Esophagus squamous epithelium (tissue), 5 donors: ENCODE measurements around the gene NEUROD2. TPM values are rescaled to one million over a fixed set of nuclear protein-coding genes. Genes with fewer than 3 reads are reported as not detected.

Experiments used
- DNase-seq: peaks from one replicate; lab custom pipeline; 2025; lab: John Stamatoyannopoulos, UW
- H3K27ac ChIP-seq, 4 donors: fragments of 200-600 bp; sonication (generic); one replicate each; pipeline ENCODE4 v1.5.1; 2016 to 2019; ENCODE audit warnings: mild to moderate bottlenecking in 1 of 4
- H3K27me3 ChIP-seq, 4 donors: fragments of 200-600 bp; sonication (generic); 1 replicate in 3 of 4; 2 replicates in 1 of 4; pipeline versions ENCODE4 v1.5.1 to v1.6.0; 2017 to 2021; ENCODE audit warnings: antibody characterized with exemption in 1 of 4
- H3K36me3 ChIP-seq, 3 donors: fragments of 200-600 bp; sonication (generic); one replicate each; pipeline ENCODE4 v1.5.1; 2016 to 2019
- H3K4me1 ChIP-seq, 3 donors: fragments of 200-600 bp; sonication (generic); one replicate each; pipeline ENCODE4 v1.5.1; 2017 to 2019
- H3K4me3 ChIP-seq, 4 donors: fragments of 200-600 bp; sonication (generic); 1 replicate in 3 of 4; 2 replicates in 1 of 4; pipeline ENCODE4 v1.5.1; 2016 to 2019; ENCODE audit warnings: mild to moderate bottlenecking in 2 of 4, moderate library complexity in 1 of 4
- H3K9me3 ChIP-seq, 3 donors: fragments of 200-600 bp; sonication (generic); one replicate each; pipeline ENCODE4 v1.5.1; 2016 to 2019
- POLR2A ChIP-seq, 4 donors: fragments of 450-650 bp; IDR thresholded peaks; one replicate each; pipeline ENCODE4 v1.6.1; 2017; ENCODE audit warnings: antibody characterized with exemption in 4 of 4, mild to moderate bottlenecking in 4 of 4, moderate library complexity in 3 of 4
- WGBS, 2 donors: methylation state at CpG; one replicate each; pipeline ENCODE4 v1.1.5; 2018; 5-methylcytosine and 5-hydroxymethylcytosine counted together
- intact Hi-C: fragments of 100-400 bp; cut with DNase I; formaldehyde crosslinking; loops from one replicate; pipeline ENCODE4 v1.15.0; 2022
- total RNA-seq, 4 donors: library from RNA; depleted of rRNA; stranded (reverse); fragments of >200 nt; gene quantifications; one replicate each; pipeline ENCODE4 v1.1.0, GENCODE V29; 2016
- TF ChIP-seq, protein P1 (sequence below), 6 experiments: fragments of 450-650 bp in 4 of 6; fragments of 200-600 bp in 2 of 6; sonication (generic) in 2 of 6; IDR thresholded peaks; one replicate each; pipeline ENCODE4 v1.5.1; 2016 to 2019; ENCODE audit warnings: antibody characterized with exemption in 6 of 6, mild to moderate bottlenecking in 4 of 6, moderate library complexity in 4 of 6
- donor health status: DM: yes; HTN: yes; CAD: no.

Gene NEUROD2
- total RNA-seq, 4 donors from 2014 or later, result not detected

DNA sequence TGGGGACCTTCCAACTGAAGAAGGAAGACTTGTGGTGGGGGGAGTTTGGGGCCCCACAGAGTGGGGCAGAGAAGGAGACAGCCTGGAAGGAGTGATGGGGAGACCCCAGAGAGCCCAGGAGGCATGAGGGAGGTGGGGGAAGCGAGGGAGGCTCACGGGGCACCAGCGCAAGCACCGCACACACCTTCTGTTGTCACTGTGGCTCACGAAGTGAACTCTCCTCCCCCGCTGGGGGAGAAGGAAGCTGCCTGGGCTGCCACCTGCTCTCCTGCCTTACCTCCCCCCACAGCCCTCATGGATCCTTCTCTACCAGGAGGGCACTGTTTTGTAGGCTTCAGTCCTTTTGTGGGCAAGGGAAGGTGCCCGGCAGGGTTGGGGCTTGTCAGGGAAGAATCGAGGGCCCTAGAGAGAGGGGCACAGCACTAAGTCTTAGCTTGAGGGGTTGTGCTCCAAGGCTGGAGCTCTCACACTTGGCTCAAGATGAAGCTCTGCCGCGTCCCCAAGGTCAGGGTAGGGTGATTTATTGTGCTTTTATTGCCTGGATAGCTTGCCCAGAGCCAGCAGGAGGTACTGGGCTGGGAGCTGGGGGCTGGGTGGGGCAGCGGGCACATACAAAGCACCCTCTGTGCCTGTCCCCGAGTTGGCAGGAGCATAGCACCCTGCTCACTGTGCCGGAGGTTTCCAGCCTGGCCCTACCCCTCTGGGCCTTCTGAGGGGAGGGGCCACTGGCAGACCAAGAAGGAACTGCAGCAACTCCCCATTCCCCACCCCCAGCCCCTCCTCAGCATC, 24.6 kb upstream of the NEUROD2 start:
- Histone ChIP-seq H3K27ac (peak overlapping the region in 1 of 4 donors; percentile 31), H3K36me3 (no peaks in the 10 kb centered on the region), H3K4me1 (peaks cover 8 to 63% (median 8%) of the 10 kb centered on the region in 3 donors), H3K4me3 (no peak overlapping the region), H3K27me3 (peaks cover 0 to 44% (median 4%) of the 10 kb centered on the region in 4 donors), H3K9me3 (no peaks in the 10 kb centered on the region)
- intact Hi-C loops, result no loop called here
- TF ChIP-seq POLR2A (IDR thresholded peaks at IDR 0.05), result no peak
- TF ChIP-seq, protein P1, sequence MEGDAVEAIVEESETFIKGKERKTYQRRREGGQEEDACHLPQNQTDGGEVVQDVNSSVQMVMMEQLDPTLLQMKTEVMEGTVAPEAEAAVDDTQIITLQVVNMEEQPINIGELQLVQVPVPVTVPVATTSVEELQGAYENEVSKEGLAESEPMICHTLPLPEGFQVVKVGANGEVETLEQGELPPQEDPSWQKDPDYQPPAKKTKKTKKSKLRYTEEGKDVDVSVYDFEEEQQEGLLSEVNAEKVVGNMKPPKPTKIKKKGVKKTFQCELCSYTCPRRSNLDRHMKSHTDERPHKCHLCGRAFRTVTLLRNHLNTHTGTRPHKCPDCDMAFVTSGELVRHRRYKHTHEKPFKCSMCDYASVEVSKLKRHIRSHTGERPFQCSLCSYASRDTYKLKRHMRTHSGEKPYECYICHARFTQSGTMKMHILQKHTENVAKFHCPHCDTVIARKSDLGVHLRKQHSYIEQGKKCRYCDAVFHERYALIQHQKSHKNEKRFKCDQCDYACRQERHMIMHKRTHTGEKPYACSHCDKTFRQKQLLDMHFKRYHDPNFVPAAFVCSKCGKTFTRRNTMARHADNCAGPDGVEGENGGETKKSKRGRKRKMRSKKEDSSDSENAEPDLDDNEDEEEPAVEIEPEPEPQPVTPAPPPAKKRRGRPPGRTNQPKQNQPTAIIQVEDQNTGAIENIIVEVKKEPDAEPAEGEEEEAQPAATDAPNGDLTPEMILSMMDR (IDR thresholded peaks at IDR 0.05), result no peak
- WGBS, 2 donors, result 61 to 65% methylated on average over 4 to 8 of the region's 13 CpGs
- no peak for DNase-seq

GRCh38 chr17:39631403-39631802, 23.7 kb upstream of the NEUROD2 start:
- peak overlapping the region in 1 of 4 donors; percentile 31 for H3K27ac ChIP-seq
- H3K4me1 ChIP-seq, result peaks cover 13 to 68% (median 14%) of the 10 kb centered on the region in 3 donors
- WGBS, 2 donors, result 20 to 43% methylated on average over 3 to 4 of the region's 6 CpGs

DNA sequence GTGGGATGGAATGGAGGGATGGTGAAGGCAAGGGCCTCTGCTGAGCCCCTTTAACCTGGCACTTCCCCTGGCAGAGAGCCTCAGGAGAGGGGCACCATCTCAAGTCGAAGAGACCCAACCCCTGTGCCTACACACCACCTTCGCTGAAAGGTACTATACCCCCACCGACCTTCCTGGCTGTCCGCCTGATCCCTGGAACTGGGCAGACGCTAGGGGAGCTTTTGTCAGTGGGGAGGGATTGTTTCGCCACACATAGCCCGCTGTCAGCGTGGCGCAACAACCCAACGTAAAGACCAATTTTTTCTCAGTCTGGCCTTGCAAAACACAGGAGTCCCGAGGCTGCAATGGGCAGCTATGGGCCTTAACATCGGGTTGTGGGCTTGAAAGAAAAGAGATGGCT, 22.2 kb upstream of the NEUROD2 start:
- Histone ChIP-seq H3K9me3 (no peaks in the 10 kb centered on the region), H3K36me3 (no peaks in the 10 kb centered on the region), H3K4me1 (peaks cover 25 to 72% (median 27%) of the 10 kb centered on the region in 3 donors), H3K4me3 (no peak overlapping the region), H3K27ac (no peak overlapping the region), H3K27me3 (peaks cover 0 to 69% (median 9%) of the 10 kb centered on the region in 4 donors)
- 71 to 82% methylated on average over 8 to 9 of the region's 12 CpGs for WGBS, 2 donors
- intact Hi-C loops, result no loop called here
- no peak for DNase-seq
- TF ChIP-seq, protein P1 (IDR thresholded peaks at IDR 0.05), result no peak
- no peak for TF ChIP-seq POLR2A (IDR thresholded peaks at IDR 0.05)

More at GRCh38 chr17:39631403-39631802, 23.7 kb upstream of the NEUROD2 start:
- no peak overlapping the region for H3K4me3 ChIP-seq
- H3K27me3 ChIP-seq, result peaks cover 0 to 54% (median 9%) of the 10 kb centered on the region in 4 donors
- H3K36me3 ChIP-seq, result no peaks in the 10 kb centered on the region
- TF ChIP-seq, protein P1 (IDR thresholded peaks at IDR 0.05), result no peak
- TF ChIP-seq POLR2A (IDR thresholded peaks at IDR 0.05), result no peak
- intact Hi-C loops, result no loop called here
- DNase-seq, result no peak
- no peaks in the 10 kb centered on the region for H3K9me3 ChIP-seq

- DNase-seq, result no peak
- H3K36me3 ChIP-seq, result no peaks in the 10 kb centered on the region
- WGBS, 2 donors, result 100% methylated on average over 1 of the region's 3 CpGs; no CpG with 5 or more reads in 1 of the 2 donors
- TF ChIP-seq, protein P1 (IDR thresholded peaks at IDR 0.05), result no peak
- no peak for TF ChIP-seq POLR2A (IDR thresholded peaks at IDR 0.05)
- intact Hi-C loops, result no loop called here
- peaks cover 30 to 72% (median 31%) of the 10 kb centered on the region in 3 donors for H3K4me1 ChIP-seq
- peaks cover 0 to 73% (median 9%) of the 10 kb centered on the region in 4 donors for H3K27me3 ChIP-seq
- H3K27ac ChIP-seq, result no peak overlapping the region
- no peaks in the 10 kb centered on the region for H3K9me3 ChIP-seq
- H3K4me3 ChIP-seq, result no peak overlapping the region
These were observed 21.8 kb upstream of the NEUROD2 start for GRCh38 chr17:39629494-39629880.
